Activated naive CD8-positive, alpha-beta T cell (primary cell): ENCODE measurements around the gene COMMD2.

Source experiments
- H3K27ac Mint-ChIP-seq: one replicate; pipeline ENCODE4 v1.8.0; 2021; ENCODE audit warnings: mixed read lengths
- H3K27me3 Mint-ChIP-seq: one replicate; pipeline ENCODE4 v1.8.0; 2021; ENCODE audit warnings: mixed read lengths
- H3K36me3 Mint-ChIP-seq: one replicate; pipeline ENCODE4 v1.8.0; 2021; ENCODE audit warnings: mixed read lengths
- H3K4me1 Mint-ChIP-seq: one replicate; pipeline ENCODE4 v1.8.0; 2021; ENCODE audit warnings: low read depth, mixed read lengths
- H3K4me3 Mint-ChIP-seq: one replicate; pipeline ENCODE4 v1.8.0; 2021; ENCODE audit warnings: mild to moderate bottlenecking, mixed read lengths
- H3K9me3 Mint-ChIP-seq: one replicate; pipeline ENCODE4 v1.8.0; 2021; ENCODE audit warnings: low read depth, mixed read lengths

The COMMD2 gene

GRCh38 chr3:149736175-149736952, 15.9 kb downstream of the COMMD2 start:
- H3K27ac Mint-ChIP-seq: no peak overlapping the region
- peaks cover 4% of the 10 kb centered on the region for H3K36me3 Mint-ChIP-seq
- H3K4me3 Mint-ChIP-seq: no peak overlapping the region
- H3K4me1 Mint-ChIP-seq: no peaks in the 10 kb centered on the region
- no peaks in the 10 kb centered on the region for H3K27me3 Mint-ChIP-seq
- no peaks in the 10 kb centered on the region for H3K9me3 Mint-ChIP-seq

- Mint-ChIP-seq H3K4me3 (no peak overlapping the region), H3K9me3 (no peaks in the 10 kb centered on the region), H3K4me1 (no peaks in the 10 kb centered on the region), H3K27ac (no peak overlapping the region), H3K36me3 (peaks cover 2% of the 10 kb centered on the region), H3K27me3 (no peaks in the 10 kb centered on the region)
Observed at GRCh38 chr3:149732234-149732633, 20.1 kb downstream of the COMMD2 start.

GRCh38 chr3:149727656-149728055, 24.6 kb downstream of the COMMD2 start:
- H3K27ac Mint-ChIP-seq: no peak overlapping the region
- peaks cover 2% of the 10 kb centered on the region for H3K27me3 Mint-ChIP-seq
- peaks cover 4% of the 10 kb centered on the region for H3K9me3 Mint-ChIP-seq
- H3K4me3 Mint-ChIP-seq: no peak overlapping the region
- H3K4me1 Mint-ChIP-seq: no peaks in the 10 kb centered on the region
- H3K36me3 Mint-ChIP-seq: peaks cover 6% of the 10 kb centered on the region

- Mint-ChIP-seq H3K9me3 (peaks cover 8% of the 10 kb centered on the region), H3K4me3 (no peak overlapping the region), H3K4me1 (no peaks in the 10 kb centered on the region), H3K27me3 (peaks cover 2% of the 10 kb centered on the region), H3K27ac (no peak overlapping the region), H3K36me3 (peaks cover 6% of the 10 kb centered on the region)
Observed at GRCh38 chr3:149726716-149727407, 25.4 kb downstream of the COMMD2 start.

GRCh38 chr3:149723781-149724180, 28.5 kb downstream of the COMMD2 start:
- peaks cover 13% of the 10 kb centered on the region for H3K9me3 Mint-ChIP-seq
- peaks cover 2% of the 10 kb centered on the region for H3K27me3 Mint-ChIP-seq
- no peak overlapping the region for H3K4me3 Mint-ChIP-seq
- no peak overlapping the region for H3K27ac Mint-ChIP-seq
- no peaks in the 10 kb centered on the region for H3K4me1 Mint-ChIP-seq
- peaks cover 10% of the 10 kb centered on the region for H3K36me3 Mint-ChIP-seq

- H3K36me3 Mint-ChIP-seq: peaks cover 10% of the 10 kb centered on the region
- peaks cover 13% of the 10 kb centered on the region for H3K9me3 Mint-ChIP-seq
- peaks cover 2% of the 10 kb centered on the region for H3K27me3 Mint-ChIP-seq
- H3K4me3 Mint-ChIP-seq: no peak overlapping the region
- no peak overlapping the region for H3K27ac Mint-ChIP-seq
- no peaks in the 10 kb centered on the region for H3K4me1 Mint-ChIP-seq
Observed at GRCh38 chr3:149720918-149721317, 31.4 kb downstream of the COMMD2 start.

GRCh38 chr3:149717391-149718056, 34.8 kb downstream of the COMMD2 start:
- Mint-ChIP-seq H3K27me3 (no peaks in the 10 kb centered on the region), H3K27ac (no peak overlapping the region), H3K36me3 (peaks cover 6% of the 10 kb centered on the region), H3K9me3 (peaks cover 9% of the 10 kb centered on the region), H3K4me1 (no peaks in the 10 kb centered on the region), H3K4me3 (no peak overlapping the region)

- Mint-ChIP-seq H3K9me3 (peaks cover 7% of the 10 kb centered on the region), H3K4me3 (no peak overlapping the region), H3K27ac (no peak overlapping the region), H3K27me3 (no peaks in the 10 kb centered on the region), H3K4me1 (no peaks in the 10 kb centered on the region), H3K36me3 (peaks cover 6% of the 10 kb centered on the region)
Observed at GRCh38 chr3:149716984-149717383, 35.3 kb downstream of the COMMD2 start.

- H3K4me1 Mint-ChIP-seq: no peaks in the 10 kb centered on the region
- H3K27me3 Mint-ChIP-seq: no peaks in the 10 kb centered on the region
- H3K9me3 Mint-ChIP-seq: no peaks in the 10 kb centered on the region
- no peak overlapping the region for H3K27ac Mint-ChIP-seq
- no peaks in the 10 kb centered on the region for H3K36me3 Mint-ChIP-seq
- H3K4me3 Mint-ChIP-seq: no peak overlapping the region
Observed at GRCh38 chr3:149715247-149715646, 37.0 kb downstream of the COMMD2 start.

- Mint-ChIP-seq H3K36me3 (no peaks in the 10 kb centered on the region), H3K9me3 (no peaks in the 10 kb centered on the region), H3K4me3 (no peak overlapping the region), H3K4me1 (no peaks in the 10 kb centered on the region), H3K27ac (no peak overlapping the region), H3K27me3 (no peaks in the 10 kb centered on the region)
Observed at GRCh38 chr3:149713730-149714654, 38.3 kb downstream of the COMMD2 start.

- Mint-ChIP-seq H3K27ac (no peak overlapping the region), H3K27me3 (no peaks in the 10 kb centered on the region), H3K4me1 (no peaks in the 10 kb centered on the region), H3K36me3 (no peaks in the 10 kb centered on the region), H3K9me3 (no peaks in the 10 kb centered on the region), H3K4me3 (no peak overlapping the region)
Observed at GRCh38 chr3:149706905-149707304, 45.4 kb downstream of the COMMD2 start.

GRCh38 chr3:149705416-149705815, 46.9 kb downstream of the COMMD2 start:
- Mint-ChIP-seq H3K4me3 (no peak overlapping the region), H3K27me3 (no peaks in the 10 kb centered on the region), H3K27ac (no peak overlapping the region), H3K36me3 (no peaks in the 10 kb centered on the region), H3K4me1 (no peaks in the 10 kb centered on the region), H3K9me3 (no peaks in the 10 kb centered on the region)

- Mint-ChIP-seq H3K9me3 (no peaks in the 10 kb centered on the region), H3K27me3 (no peaks in the 10 kb centered on the region), H3K36me3 (peaks cover 2% of the 10 kb centered on the region), H3K4me1 (no peaks in the 10 kb centered on the region), H3K27ac (no peak overlapping the region), H3K4me3 (no peak overlapping the region)
Observed at GRCh38 chr3:149703466-149703865, 48.8 kb downstream of the COMMD2 start.

- Mint-ChIP-seq H3K27me3 (no peaks in the 10 kb centered on the region), H3K36me3 (peaks cover 2% of the 10 kb centered on the region), H3K4me1 (no peaks in the 10 kb centered on the region), H3K4me3 (no peak overlapping the region), H3K9me3 (no peaks in the 10 kb centered on the region), H3K27ac (no peak overlapping the region)
Observed at GRCh38 chr3:149702691-149703441, 49.4 kb downstream of the COMMD2 start.
